ENCODE data around the gene BLOC1S5.

The BLOC1S5 gene, protein sequence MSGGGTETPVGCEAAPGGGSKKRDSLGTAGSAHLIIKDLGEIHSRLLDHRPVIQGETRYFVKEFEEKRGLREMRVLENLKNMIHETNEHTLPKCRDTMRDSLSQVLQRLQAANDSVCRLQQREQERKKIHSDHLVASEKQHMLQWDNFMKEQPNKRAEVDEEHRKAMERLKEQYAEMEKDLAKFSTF

GRCh38 chr6:8063761-8064637, at the start of gene BLOC1S5:
Gene BLOC1S5, minus strand, starts transcription at chr6:8064389. Its CDS starts 13 bp downstream, at chr6:8064376.
- peak; percentile 97 for DNase-seq

GRCh38 chr6:8113131-8113654, 49.0 kb upstream of the BLOC1S5 start:
- no peak for DNase-seq

GRCh38 chr6:8110725-8111124, 46.5 kb upstream of the BLOC1S5 start:
- DNase-seq: no peak

DNA sequence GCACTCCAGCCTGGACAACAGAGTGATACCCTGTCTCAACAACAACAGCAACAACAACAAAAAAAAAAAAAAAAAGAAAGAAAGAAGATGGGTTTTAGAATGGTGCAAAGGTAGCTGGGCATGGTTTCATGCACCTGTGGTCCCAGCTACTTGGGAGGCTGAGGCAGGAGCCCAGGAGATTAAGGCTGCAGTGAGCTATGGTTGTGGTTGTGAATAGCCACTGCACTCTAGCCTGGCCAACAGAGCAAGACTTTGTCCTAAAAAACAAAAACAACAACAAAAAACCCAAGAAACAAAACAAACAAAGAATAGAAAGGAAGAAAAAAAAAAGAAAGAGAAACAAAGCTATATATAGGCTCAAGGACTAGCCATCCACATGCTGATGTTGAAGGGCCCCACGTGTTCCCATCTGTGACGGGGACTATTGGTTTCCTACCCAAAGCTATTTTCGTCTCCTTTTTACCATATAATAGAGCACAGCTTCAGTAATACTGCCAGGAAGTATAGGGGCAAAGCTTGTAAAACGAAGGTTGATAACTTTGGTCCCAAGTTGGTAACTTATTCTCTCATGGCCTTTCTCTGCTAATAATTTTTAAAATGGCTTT, 46.0 kb upstream of the BLOC1S5 start:
- DNase-seq: no peak

DNA sequence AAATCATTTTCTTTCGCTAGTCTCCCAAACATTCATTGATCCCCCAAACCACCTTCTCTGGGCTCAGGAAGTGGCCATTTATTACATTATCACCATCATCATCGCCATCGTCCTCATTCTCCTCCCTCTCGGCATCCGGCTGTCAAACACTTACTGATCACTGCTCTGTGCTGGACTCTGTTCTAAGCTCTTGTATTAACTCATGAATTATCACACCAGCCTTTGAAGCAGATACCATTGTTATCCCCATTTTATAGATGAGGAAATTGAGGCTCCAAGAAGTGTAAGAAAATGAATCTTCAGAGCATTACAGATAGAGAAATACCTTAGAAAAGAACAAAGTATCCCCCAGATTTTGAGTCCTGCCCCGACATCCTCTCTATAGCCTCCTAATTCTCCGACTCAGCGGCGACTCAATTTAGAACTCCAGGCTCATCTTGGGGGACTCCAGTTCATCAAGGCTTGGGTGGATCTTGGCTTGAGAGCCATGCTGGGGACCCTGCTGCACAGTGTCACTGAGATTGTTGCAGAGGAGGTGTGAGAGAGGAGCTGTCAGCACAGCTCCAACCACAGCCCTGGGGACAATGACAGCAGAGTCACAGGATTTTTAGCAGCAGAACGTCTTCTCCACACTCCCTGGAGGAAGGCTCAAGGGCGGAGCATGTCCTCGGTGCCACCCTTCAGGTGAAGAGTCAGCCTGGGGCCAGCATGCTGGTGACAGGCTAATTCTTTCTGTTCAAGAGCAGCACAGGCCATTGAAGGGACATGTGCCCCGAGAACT, 44.8 kb upstream of the BLOC1S5 start:
- no peak for DNase-seq

DNA sequence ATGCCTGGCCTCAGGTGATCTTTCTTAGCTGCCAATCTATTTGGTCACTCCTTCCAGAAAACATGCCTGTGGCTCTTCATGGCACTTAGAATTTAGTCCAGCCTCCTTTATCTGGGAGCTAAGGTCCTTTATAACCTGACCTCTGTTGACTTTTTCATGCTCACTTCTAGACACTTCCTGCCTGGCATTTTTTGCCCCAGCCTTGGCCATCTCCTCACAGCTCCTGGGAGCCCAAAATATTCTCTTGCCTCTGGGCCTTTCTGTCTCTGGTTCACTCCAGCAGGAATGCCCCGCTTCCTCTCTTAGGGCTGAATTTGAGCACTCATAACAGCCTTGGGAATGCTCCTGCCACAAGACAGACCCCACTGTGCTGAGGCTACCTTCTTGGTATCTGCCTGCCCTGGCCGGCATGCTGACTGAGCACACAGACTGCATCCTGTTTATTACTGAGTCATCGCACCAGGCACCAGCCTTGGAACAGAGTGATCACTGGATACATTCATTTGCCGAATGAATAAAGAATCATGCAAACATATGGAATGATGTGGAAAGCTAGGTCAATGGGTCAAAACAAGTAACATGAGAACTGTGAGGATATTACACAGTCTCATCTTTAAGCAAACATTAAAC, 44.0 kb upstream of the BLOC1S5 start:
- no peak for DNase-seq

GRCh38 chr6:8105791-8106190, 41.6 kb upstream of the BLOC1S5 start:
- no peak for DNase-seq

- DNase-seq: no peak
Observed at GRCh38 chr6:8103726-8104125, 39.5 kb upstream of the BLOC1S5 start.

DNA sequence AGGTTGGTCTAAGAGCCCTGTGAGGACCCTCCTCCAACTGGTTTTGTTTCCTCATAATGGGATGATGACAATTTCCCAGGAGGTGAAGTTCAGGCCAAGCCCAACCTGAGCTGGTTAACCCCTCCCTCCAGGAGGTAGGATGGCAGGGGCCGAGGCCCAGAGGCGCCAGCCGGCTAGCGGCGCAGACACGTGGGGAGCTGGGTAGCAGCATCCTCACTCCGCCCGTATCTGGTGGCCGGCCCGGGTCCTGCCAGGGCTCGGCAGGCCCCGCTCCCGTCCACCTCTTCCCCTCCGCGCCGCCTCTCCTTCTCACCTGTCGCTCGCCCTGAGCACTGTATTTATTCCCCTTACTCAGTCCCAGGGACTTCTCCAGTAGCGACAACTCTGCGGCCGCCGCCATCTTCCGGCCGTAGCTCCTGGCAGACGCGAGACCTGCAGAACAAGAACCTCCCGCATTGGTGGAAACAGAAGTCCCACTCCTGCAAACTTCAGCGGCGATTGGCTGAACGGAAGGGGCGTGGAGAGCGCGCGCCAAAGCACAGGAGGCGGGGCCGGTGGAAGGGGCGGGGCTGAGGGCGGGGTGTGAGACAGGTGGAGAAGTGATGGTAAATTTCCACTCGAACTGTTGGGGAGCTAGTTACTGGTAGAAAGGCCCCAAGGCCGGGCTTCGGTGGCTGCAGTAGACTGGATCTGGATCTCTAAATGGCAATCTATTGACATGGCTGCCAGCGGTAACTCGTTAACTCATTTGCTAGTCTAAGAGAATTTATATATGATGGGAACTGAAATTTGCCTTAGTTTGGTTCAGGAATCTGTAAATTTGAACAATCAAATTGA, 38.2 kb upstream of the BLOC1S5 start, which contains the start of gene EEF1E1:
TSS of gene EEF1E1 (minus strand) at position 427 of the 837 bp plus-strand sequence. CDS start at position 400, 27 bp downstream.
- peak; percentile 97 for DNase-seq

DNA sequence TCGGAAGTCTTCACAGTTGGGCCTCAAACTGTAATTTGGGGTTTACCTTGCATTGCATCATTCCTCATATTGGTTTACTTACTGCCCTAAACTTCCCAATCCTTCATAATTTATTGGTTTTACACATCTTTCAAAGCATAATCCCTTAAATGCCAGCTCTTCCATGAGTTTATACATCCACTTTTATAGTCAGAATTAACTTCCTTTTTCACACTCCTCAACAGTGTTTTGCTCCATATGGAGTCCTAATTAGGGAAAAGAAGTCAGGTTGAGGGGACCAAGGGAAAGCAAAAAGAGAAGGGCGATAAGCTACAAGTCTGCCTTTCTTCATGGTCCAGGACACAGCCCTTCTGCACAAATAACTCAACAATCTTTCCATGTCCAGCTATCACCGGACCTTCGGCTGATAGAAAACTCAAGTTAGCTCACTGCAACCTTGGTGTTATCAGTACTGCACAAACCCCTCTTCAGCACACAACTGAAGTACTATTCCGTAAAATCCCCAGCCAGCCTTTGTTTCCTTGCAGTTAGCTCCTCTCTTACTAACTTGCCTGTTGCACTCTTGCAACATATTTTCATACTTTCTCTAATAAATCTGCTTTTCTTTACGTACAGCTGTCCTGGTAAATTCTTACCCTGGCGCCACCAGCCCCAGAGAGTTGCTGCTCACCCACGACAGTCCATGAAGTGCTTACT, 36.1 kb upstream of the BLOC1S5 start:
- DNase-seq: no peak

GRCh38 chr6:8090650-8091049, 26.5 kb upstream of the BLOC1S5 start:
- no peak for DNase-seq

GRCh38 chr6:8088886-8089285, 24.7 kb upstream of the BLOC1S5 start:
- DNase-seq: no peak

DNA sequence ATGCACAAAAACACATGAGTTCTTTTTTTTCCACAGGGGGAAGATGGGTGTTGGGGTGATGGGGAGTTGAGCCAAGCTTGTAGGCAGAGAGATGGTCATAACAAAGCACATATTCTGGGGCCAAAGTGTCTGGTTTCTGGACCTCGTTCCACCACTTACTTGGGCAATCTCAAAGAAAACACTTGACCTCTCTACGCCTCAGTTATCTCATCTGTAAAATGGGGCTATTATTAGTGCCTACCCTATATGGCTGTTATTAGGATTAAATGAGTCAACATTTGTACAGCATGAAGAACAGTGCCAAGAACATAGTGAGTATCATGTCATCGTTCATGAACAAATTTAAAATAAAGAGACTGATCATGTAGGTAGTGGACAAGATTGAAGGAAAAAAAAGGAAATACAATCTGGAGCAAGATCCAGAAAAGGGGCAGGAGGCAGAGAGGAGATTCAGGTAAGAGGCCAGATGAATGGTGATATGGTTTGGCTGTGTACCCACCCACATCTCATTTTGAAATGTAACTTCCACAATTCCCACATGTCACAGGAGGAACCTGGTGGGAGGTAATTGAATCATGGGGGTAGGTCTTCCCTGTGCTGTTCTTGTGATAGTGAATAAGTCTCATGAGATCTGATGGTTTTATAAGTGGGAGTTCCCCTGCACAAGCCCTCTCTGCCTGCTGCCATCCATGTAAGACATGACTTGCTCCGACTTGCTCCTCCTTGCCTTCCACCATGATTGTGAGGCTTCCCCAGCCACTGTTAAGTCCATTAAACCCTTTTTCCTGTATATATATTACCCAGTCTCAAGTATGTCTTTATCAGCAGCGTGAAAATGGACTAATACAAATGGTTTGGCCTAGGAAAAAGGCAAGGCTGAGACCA, 23.9 kb upstream of the BLOC1S5 start:
- DNase-seq: no peak

DNA sequence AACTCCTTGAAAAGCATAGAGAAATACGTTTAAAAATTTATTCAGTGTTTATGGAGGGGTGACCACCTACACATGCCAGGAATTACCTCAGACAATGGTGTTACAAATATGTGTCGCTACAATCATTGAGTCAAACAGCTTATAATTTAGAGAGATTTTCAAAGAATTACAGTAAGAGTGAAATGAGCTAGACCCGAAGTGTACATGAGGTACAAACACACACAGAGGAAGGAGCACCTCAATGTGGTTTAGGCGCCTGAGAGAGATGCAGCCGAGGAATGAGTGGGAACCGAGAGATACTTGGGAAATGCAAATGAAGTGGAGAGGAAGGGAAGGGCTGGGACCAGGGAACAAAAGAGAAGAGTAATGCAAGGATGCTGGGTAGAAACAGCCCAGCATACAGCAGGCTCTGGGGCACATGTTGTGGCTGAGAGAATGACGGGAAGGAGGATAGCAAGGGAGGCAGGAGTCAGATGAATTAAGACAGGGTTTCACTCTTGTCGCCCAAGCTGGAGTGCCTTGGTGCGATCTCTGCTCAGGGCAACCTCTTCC, 22.6 kb upstream of the BLOC1S5 start:
- no peak for DNase-seq

DNA sequence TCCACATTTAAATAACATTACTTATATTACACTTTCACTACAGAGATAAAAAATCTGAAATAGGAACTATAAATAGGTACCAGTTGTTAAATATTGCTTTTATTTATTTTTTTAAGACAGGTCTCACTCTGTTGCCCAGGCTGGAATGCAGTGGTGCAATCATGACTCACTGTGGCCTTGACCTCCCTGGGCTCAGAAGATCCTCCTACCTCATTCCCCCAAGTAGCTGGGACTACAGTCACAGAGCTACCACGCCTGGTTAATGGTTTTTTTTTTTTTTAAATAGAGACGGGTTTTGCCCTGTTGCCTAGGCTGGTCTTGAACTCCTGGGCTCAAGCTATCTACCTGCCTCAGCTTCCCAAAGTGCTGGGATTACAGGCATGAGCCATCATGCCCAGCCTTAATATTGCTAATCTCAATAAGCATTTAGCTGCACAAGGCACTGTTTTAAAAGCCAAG, 20.9 kb upstream of the BLOC1S5 start:
- no peak for DNase-seq

- no peak for DNase-seq
Observed at GRCh38 chr6:8084586-8084985, 20.4 kb upstream of the BLOC1S5 start.

DNA sequence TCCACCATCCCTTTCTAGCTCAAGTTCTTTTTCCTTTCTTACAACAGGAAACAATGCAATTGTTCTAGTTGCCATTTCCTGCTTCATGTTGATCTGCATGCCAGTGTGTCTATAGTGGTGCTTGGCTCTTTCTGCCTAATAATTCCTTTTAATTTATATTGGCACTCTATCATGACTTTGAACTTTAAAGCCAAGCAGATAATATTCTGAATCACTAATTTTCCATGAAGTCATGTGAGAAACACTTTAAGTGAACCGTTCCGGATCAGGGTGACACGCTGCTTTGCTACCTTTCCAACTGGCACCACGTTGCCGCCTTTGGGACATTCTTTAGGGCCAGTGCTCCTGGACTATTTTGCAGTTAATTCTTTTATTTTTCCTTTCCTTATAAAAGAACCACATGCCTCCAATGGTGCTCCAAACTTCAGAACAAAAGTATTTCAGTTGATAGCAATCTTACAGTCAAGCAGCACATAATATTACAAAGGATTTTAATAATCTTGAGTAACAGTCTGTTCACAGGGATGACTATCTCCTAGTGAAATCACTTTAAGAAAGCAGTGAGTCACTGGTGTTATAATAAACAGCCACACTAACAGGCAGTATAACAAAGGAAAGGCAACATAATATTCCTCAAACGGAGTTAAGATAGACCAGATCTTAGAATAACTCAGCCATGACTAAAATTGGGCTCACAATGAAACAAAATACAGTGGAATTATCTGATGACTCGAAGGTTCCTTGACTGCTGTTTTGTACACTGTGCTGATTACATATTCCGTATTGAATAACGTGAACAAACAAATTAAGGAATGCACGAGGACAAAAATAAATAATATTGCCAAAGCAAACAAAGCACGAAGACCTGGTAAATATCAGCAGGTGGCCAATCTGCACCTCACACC, 19.0 kb upstream of the BLOC1S5 start:
- peak; percentile 23 for DNase-seq

- DNase-seq: no peak
Observed at GRCh38 chr6:8082572-8082953, 18.4 kb upstream of the BLOC1S5 start.
